ENCODE data around the gene MTA2.

Gene MTA2

GRCh38 chr11:62646825-62647608 lies 45.4 kb upstream of the MTA2 start:
- Histone ChIP-seq H3K36me3 (peaks cover 54% of the 10 kb centered on the region), H3K27ac (peak overlapping the region; percentile 24; the same call in 1 of the 2 replicates), H3K4me3 (ENCODE audit: low read depth, low read length) (peak overlapping the region; percentile 99; the same call in 1 of the 2 replicates), H3K27me3 (ENCODE audit: insufficient read depth, low read depth, severe bottlenecking) (no peaks in the 10 kb centered on the region), H3K9me3 (ENCODE audit: severe bottlenecking) (no peaks in the 10 kb centered on the region)
- TF ChIP-seq CTCF (IDR thresholded peaks at IDR 0.05; ENCODE audit: low read depth, low read length): no peak
- no peak for DNase-seq

GRCh38 chr11:62645946-62646824 lies 44.5 kb upstream of the MTA2 start, which contains the start of gene GANAB:
GANAB (minus strand) TSS chr11:62646613; CDS start chr11:62646599, 14 bp downstream.
- DNase-seq: peak; percentile 99
- Histone ChIP-seq H3K4me3 (ENCODE audit: low read depth, low read length) (peak within 1 kb of the TSS; percentile 99), H3K36me3 (peaks cover 54% of the 10 kb centered on the region)

GRCh38 chr11:62645671-62645945 lies 43.9 kb upstream of the MTA2 start:
- no peak for TF ChIP-seq CTCF (IDR thresholded peaks at IDR 0.05; ENCODE audit: low read depth, low read length)
- H3K9me3 ChIP-seq (ENCODE audit: severe bottlenecking): no peaks in the 10 kb centered on the region
- peaks cover 54% of the 10 kb centered on the region for H3K36me3 ChIP-seq
- DNase-seq: no peak
- H3K27me3 ChIP-seq (ENCODE audit: insufficient read depth, low read depth, severe bottlenecking): no peaks in the 10 kb centered on the region
- peak overlapping the region; percentile 97 for H3K27ac ChIP-seq
- peak overlapping the region; percentile 99 for H3K4me3 ChIP-seq (ENCODE audit: low read depth, low read length)

More at GRCh38 chr11:62645946-62646824, 44.5 kb upstream of the MTA2 start, which contains the start of gene GANAB:
- Histone ChIP-seq H3K27me3 (ENCODE audit: insufficient read depth, low read depth, severe bottlenecking) (no peaks in the 10 kb centered on the region), H3K27ac (peak within 1 kb of the TSS; percentile 97), H3K9me3 (ENCODE audit: severe bottlenecking) (no peaks in the 10 kb centered on the region)
- no peak for TF ChIP-seq CTCF (IDR thresholded peaks at IDR 0.05; ENCODE audit: low read depth, low read length)

GRCh38 chr11:62644220-62644619 lies 42.6 kb upstream of the MTA2 start:
- Histone ChIP-seq H3K27ac (no peak overlapping the region), H3K4me3 (ENCODE audit: low read depth, low read length) (no peak overlapping the region), H3K36me3 (peaks cover 53% of the 10 kb centered on the region)

GRCh38 chr11:62632492-62632891 lies 30.8 kb upstream of the MTA2 start:
- no peak for TF ChIP-seq CTCF (IDR thresholded peaks at IDR 0.05; ENCODE audit: low read depth, low read length)
- H3K9me3 ChIP-seq (ENCODE audit: severe bottlenecking): no peaks in the 10 kb centered on the region
- peaks cover 89% of the 10 kb centered on the region for H3K36me3 ChIP-seq
- H3K27ac ChIP-seq: no peak overlapping the region
- no peak for DNase-seq
- no peaks in the 10 kb centered on the region for H3K27me3 ChIP-seq (ENCODE audit: insufficient read depth, low read depth, severe bottlenecking)
- H3K4me3 ChIP-seq (ENCODE audit: low read depth, low read length): no peak overlapping the region

More at GRCh38 chr11:62644220-62644619, 42.6 kb upstream of the MTA2 start:
- TF ChIP-seq CTCF (IDR thresholded peaks at IDR 0.05; ENCODE audit: low read depth, low read length): no peak
- DNase-seq: no peak
- no peaks in the 10 kb centered on the region for H3K27me3 ChIP-seq (ENCODE audit: insufficient read depth, low read depth, severe bottlenecking)
- H3K9me3 ChIP-seq (ENCODE audit: severe bottlenecking): no peaks in the 10 kb centered on the region

Data from WERI-Rb-1 (cell line).